NB4 (cell line): ENCODE data around the gene UTRN.

Experiments
- DNase-seq: peaks from one replicate; pipeline ENCODE4 v3.0.0; 2010; ENCODE audit warnings: low read depth
- H3K4me3 ChIP-seq: one replicate; pipeline ENCODE4 v1.5.1; 2011; ENCODE audit warnings: mild to moderate bottlenecking, low read depth, low read length, moderate library complexity
- MYC ChIP-seq: IDR thresholded peaks from 2 replicates; pipeline ENCODE4 v1.6.1; 2011; ENCODE audit warnings: low read depth, low read length
- POLR2A ChIP-seq: IDR thresholded peaks from 2 replicates; pipeline ENCODE4 v1.6.1; 2011; ENCODE audit warnings: mild to moderate bottlenecking; ENCODE audit not compliant: insufficient read length; ENCODE audit errors: extremely low read depth
- TF ChIP-seq, protein P1 (sequence below): IDR thresholded peaks from 2 replicates; pipeline ENCODE4 v1.6.1; 2011; ENCODE audit warnings: low read depth, low read length
- TF ChIP-seq, protein P2 (sequence below): IDR thresholded peaks from one replicate; pipeline ENCODE4 v1.5.1; 2012; ENCODE audit warnings: low read depth, low read length

The UTRN gene

DNA sequence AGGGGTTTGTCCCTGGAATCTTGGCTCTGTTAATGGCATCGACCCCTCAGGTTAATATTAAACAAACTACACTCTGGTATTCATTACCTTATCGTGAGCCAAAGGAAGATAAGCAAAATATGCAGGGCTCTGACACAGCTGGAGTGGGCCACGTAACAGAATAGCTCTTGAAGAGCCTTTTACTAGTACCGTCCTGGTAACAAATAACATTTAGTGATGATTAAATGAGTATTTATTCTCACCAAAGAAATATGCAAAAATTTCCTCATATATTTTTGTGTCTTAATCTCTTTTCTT is 20.1 kb upstream of the UTRN start:
- no peak for DNase-seq
- TF ChIP-seq MYC (no peak), POLR2A (no peak)
- TF ChIP-seq, protein P1, sequence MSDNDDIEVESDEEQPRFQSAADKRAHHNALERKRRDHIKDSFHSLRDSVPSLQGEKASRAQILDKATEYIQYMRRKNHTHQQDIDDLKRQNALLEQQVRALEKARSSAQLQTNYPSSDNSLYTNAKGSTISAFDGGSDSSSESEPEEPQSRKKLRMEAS = no peak
- TF ChIP-seq, protein P2, sequence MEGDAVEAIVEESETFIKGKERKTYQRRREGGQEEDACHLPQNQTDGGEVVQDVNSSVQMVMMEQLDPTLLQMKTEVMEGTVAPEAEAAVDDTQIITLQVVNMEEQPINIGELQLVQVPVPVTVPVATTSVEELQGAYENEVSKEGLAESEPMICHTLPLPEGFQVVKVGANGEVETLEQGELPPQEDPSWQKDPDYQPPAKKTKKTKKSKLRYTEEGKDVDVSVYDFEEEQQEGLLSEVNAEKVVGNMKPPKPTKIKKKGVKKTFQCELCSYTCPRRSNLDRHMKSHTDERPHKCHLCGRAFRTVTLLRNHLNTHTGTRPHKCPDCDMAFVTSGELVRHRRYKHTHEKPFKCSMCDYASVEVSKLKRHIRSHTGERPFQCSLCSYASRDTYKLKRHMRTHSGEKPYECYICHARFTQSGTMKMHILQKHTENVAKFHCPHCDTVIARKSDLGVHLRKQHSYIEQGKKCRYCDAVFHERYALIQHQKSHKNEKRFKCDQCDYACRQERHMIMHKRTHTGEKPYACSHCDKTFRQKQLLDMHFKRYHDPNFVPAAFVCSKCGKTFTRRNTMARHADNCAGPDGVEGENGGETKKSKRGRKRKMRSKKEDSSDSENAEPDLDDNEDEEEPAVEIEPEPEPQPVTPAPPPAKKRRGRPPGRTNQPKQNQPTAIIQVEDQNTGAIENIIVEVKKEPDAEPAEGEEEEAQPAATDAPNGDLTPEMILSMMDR = no peak
- H3K4me3 ChIP-seq = no peak overlapping the region

DNA sequence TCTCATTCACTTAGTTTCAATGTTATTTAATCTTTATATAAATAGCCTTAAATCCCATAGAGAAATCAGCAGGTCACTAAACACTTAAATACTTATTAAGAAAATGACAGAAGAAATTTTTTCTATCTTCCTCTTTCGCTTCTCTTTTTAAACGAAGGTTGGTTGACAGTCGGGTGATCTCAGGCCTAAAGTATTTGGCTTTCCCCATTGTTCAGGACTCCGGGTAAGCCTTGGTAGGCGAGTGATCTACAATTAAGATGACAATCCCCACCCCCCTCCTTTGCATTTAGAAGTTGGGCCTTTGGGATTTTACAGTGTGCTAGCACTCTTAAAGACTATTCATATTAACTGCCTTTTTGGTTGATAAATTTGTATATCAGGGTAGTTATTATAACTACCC is 19.7 kb upstream of the UTRN start:
- no peak overlapping the region for H3K4me3 ChIP-seq
- TF ChIP-seq MYC (no peak), POLR2A (no peak)
- TF ChIP-seq, protein P2 = no peak
- TF ChIP-seq, protein P1 = no peak
- peak; percentile 21 for DNase-seq

DNA sequence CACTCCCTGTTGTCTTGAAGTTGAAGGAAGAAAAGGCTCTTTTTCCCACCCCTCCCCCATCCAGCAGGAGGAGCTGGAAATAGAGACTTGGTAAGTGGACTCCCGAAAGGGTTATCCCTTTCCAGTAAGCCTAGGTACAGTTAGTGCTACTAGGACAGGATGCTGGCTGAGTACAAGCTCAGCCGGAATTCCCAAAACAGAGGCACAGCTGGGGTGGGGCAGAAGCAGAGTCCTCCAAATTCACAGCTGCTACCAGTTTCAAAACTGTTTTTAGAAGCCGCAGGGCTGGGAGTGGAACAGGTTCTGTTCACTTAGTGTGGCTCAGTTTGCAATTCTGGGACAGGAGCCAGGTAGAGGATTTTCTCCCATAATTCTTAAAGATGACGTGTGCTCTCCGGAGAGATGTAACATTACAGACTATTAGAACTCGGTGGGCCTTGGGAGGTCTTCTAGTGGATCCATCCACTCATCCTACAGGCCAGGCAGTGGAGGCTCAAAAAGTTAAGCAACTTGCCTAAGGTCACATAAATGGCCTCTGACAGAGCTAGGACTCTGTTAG is 19.0 kb upstream of the UTRN start:
- DNase-seq = no peak
- TF ChIP-seq, protein P2 = no peak
- no peak for TF ChIP-seq POLR2A
- TF ChIP-seq, protein P1 = no peak
- TF ChIP-seq MYC = no peak
- no peak overlapping the region for H3K4me3 ChIP-seq

DNA sequence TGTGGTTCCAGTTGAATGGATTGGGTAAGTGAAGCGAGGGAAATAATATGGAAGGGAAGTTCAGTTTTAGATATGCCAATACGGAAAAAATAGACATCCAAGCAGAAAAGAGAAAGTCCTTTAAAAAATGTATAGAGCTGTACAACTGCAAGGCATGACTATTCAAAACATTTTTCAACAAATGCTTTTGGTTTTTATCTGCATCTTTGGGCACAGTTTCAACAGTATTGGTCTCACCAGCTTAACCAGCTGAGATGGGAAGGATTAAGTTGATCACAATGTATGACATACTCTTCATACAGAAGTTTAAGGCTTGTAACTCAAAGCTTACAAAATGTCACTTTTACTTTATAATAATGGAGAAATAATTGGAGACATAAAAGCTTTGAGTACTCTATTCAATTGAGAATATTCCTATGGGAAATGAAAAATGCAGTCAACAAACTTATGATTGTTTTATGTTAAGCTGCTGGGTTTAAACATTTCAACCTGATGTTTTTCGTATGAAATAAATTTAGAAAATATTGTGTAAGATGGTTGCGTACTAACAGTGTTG is 16.3 kb upstream of the UTRN start:
- DNase-seq = no peak
- H3K4me3 ChIP-seq = no peak overlapping the region
- TF ChIP-seq POLR2A (no peak), MYC (no peak)
- TF ChIP-seq, protein P1 = no peak
- TF ChIP-seq, protein P2 = no peak

DNA sequence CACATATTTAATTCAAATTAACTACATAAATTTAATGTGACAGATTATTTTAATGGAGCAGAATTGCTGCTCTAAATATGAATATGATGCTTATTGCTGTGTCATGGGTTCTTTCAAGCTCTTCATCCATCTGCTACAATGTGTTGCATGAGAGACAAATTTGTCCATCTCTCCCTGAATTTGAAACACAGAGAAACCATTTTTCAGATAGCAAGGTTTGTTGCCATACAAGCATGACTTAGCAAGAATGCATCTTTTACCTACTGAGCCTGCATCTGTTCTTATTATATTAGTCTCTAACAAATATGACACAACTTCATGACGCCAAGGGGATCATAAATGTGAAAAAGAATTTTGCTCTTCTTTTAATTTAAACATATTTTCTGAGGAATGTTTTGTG is 8.0 kb upstream of the UTRN start:
- TF ChIP-seq POLR2A (no peak), MYC (no peak)
- TF ChIP-seq, protein P2 = no peak
- TF ChIP-seq, protein P1 = no peak
- no peak overlapping the region for H3K4me3 ChIP-seq

More for the DNA sequence above, 8.0 kb upstream of the UTRN start:
- DNase-seq = no peak
